ENCODE results near the gene PACRG. TPM values are rescaled to one million over a fixed set of nuclear protein-coding genes. Genes with fewer than 3 reads are reported as not detected.

The PACRG gene
- polyA plus RNA-seq, 1 donor from 2014 or later = 16.6 TPM

DNA sequence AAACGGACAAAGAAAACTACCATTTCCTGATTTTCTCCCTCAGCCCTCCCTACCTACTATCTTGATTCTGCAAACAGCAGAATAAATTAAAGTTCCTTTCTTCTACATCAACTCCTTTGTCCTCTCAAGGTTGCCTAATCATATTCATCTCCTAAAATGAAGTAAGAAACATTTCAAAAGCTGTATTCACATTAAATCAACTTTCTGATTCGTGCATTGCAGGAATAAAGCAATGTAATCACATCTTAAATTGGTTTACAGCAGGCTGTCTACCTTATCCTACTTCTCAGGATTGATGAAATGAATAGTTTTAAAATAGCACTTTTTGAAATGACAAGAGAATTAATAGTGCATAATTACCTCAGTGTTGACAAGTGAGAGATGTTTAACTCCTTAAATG lies 25.3 kb upstream of the PACRG start:
- Histone ChIP-seq H2AFZ (ENCODE audit: low read depth, low read length) (no peak overlapping the region), H3K9me3 (ENCODE audit: low read length) (no peaks in the 10 kb centered on the region), H3K9ac (ENCODE audit: low read length) (no peak overlapping the region), H3K27me3 (ENCODE audit: insufficient read depth, low read depth, low read length) (no peaks in the 10 kb centered on the region), H3K36me3 (ENCODE audit: insufficient read depth, low read length) (no peaks in the 10 kb centered on the region), H3K79me2 (replicated peaks; ENCODE audit: insufficient read depth, low read length) (no peaks in the 10 kb centered on the region), H3K27ac (ENCODE audit: low read length) (no peak overlapping the region), H3K4me2 (ENCODE audit: low read length) (no peak overlapping the region), H4K20me1 (ENCODE audit: insufficient read depth) (no peaks in the 10 kb centered on the region), H3K9me2 (ENCODE audit: insufficient read depth, low read length) (no peaks in the 10 kb centered on the region), H3F3A (ENCODE audit: insufficient read depth, low read length, poor library complexity, severe bottlenecking) (no peaks in the 10 kb centered on the region), H3K4me3 (ENCODE audit: low read length) (no peak overlapping the region)
- TF ChIP-seq MXI1 (conservative IDR thresholded peaks at IDR 0.05; ENCODE audit: poor library complexity, severe bottlenecking) (no peak), EZH2 (IDR thresholded peaks at IDR 0.05; ENCODE audit: borderline replicate concordance, insufficient read depth, low read length, poor library complexity, severe bottlenecking) (no peak), SMC3 (conservative IDR thresholded peaks at IDR 0.05; ENCODE audit: poor library complexity) (no peak), POLR2AphosphoS5 (IDR thresholded peaks at IDR 0.05) (no peak), EP300 (conservative IDR thresholded peaks at IDR 0.05; ENCODE audit: poor library complexity, severe bottlenecking) (no peak), RAD21 (conservative IDR thresholded peaks at IDR 0.05) (no peak)
- TF ChIP-seq, protein P1, sequence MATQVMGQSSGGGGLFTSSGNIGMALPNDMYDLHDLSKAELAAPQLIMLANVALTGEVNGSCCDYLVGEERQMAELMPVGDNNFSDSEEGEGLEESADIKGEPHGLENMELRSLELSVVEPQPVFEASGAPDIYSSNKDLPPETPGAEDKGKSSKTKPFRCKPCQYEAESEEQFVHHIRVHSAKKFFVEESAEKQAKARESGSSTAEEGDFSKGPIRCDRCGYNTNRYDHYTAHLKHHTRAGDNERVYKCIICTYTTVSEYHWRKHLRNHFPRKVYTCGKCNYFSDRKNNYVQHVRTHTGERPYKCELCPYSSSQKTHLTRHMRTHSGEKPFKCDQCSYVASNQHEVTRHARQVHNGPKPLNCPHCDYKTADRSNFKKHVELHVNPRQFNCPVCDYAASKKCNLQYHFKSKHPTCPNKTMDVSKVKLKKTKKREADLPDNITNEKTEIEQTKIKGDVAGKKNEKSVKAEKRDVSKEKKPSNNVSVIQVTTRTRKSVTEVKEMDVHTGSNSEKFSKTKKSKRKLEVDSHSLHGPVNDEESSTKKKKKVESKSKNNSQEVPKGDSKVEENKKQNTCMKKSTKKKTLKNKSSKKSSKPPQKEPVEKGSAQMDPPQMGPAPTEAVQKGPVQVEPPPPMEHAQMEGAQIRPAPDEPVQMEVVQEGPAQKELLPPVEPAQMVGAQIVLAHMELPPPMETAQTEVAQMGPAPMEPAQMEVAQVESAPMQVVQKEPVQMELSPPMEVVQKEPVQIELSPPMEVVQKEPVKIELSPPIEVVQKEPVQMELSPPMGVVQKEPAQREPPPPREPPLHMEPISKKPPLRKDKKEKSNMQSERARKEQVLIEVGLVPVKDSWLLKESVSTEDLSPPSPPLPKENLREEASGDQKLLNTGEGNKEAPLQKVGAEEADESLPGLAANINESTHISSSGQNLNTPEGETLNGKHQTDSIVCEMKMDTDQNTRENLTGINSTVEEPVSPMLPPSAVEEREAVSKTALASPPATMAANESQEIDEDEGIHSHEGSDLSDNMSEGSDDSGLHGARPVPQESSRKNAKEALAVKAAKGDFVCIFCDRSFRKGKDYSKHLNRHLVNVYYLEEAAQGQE (IDR thresholded peaks at IDR 0.05; ENCODE audit: borderline replicate concordance) = no peak
- TF ChIP-seq, protein P2, sequence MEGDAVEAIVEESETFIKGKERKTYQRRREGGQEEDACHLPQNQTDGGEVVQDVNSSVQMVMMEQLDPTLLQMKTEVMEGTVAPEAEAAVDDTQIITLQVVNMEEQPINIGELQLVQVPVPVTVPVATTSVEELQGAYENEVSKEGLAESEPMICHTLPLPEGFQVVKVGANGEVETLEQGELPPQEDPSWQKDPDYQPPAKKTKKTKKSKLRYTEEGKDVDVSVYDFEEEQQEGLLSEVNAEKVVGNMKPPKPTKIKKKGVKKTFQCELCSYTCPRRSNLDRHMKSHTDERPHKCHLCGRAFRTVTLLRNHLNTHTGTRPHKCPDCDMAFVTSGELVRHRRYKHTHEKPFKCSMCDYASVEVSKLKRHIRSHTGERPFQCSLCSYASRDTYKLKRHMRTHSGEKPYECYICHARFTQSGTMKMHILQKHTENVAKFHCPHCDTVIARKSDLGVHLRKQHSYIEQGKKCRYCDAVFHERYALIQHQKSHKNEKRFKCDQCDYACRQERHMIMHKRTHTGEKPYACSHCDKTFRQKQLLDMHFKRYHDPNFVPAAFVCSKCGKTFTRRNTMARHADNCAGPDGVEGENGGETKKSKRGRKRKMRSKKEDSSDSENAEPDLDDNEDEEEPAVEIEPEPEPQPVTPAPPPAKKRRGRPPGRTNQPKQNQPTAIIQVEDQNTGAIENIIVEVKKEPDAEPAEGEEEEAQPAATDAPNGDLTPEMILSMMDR (IDR thresholded peaks at IDR 0.05; ENCODE audit: poor library complexity, severe bottlenecking) = no peak

DNA sequence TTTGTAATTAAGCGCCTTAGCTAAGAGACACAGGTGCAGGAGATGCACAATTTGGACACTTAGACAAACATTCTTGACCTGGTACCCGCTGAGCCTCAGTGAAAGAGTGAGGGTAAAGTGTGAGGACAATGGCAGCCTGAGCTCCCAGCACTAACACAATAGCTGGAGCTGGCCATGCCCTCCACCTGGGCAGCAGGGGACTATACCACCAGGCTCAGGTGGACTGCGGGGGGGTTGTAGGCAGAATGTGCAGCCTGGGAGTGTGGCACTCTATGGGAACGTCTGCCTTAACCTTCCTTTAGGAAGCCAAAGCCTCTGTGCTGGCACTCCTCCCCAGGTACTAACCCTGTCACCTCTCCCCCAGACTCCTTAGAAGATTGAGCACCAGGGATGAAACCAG lies 23.8 kb upstream of the PACRG start:
- no peaks in the 10 kb centered on the region for H3K79me2 ChIP-seq (replicated peaks; ENCODE audit: insufficient read depth, low read length)
- TF ChIP-seq EZH2 (IDR thresholded peaks at IDR 0.05; ENCODE audit: borderline replicate concordance, insufficient read depth, low read length, poor library complexity, severe bottlenecking) = no peak
- no peak for TF ChIP-seq EP300 (conservative IDR thresholded peaks at IDR 0.05; ENCODE audit: poor library complexity, severe bottlenecking)
- TF ChIP-seq, protein P2 (IDR thresholded peaks at IDR 0.05; ENCODE audit: poor library complexity, severe bottlenecking) = no peak
- no peak for TF ChIP-seq TAF1 (IDR thresholded peaks at IDR 0.05; ENCODE audit: low read depth)
- no peak for TF ChIP-seq MXI1 (conservative IDR thresholded peaks at IDR 0.05; ENCODE audit: poor library complexity, severe bottlenecking)
- TF ChIP-seq POLR2AphosphoS5 (IDR thresholded peaks at IDR 0.05) = no peak
- no peak for TF ChIP-seq RAD21 (conservative IDR thresholded peaks at IDR 0.05)
- TF ChIP-seq, protein P1 (IDR thresholded peaks at IDR 0.05; ENCODE audit: borderline replicate concordance) = no peak
- no peak for TF ChIP-seq SMC3 (conservative IDR thresholded peaks at IDR 0.05; ENCODE audit: poor library complexity)
- no peaks in the 10 kb centered on the region for H3K36me3 ChIP-seq (ENCODE audit: insufficient read depth, low read length)
- no peak overlapping the region for H3K4me3 ChIP-seq (ENCODE audit: low read length)
- H3K9me2 ChIP-seq (ENCODE audit: insufficient read depth, low read length) = no peaks in the 10 kb centered on the region
- no peaks in the 10 kb centered on the region for H3K9me3 ChIP-seq (ENCODE audit: low read length)
- no peak overlapping the region for H3K9ac ChIP-seq (ENCODE audit: low read length)
- no peak overlapping the region for H3K4me2 ChIP-seq (ENCODE audit: low read length)
- H3K27me3 ChIP-seq (ENCODE audit: insufficient read depth, low read depth, low read length) = no peaks in the 10 kb centered on the region
- H3F3A ChIP-seq (ENCODE audit: insufficient read depth, low read length, poor library complexity, severe bottlenecking) = no peaks in the 10 kb centered on the region
- no peaks in the 10 kb centered on the region for H4K20me1 ChIP-seq (ENCODE audit: insufficient read depth)
- H3K27ac ChIP-seq (ENCODE audit: low read length) = no peak overlapping the region
- H2AFZ ChIP-seq (ENCODE audit: low read depth, low read length) = no peak overlapping the region

Data from neural cell (in vitro differentiated cells).